GM10847 (cell line): ENCODE data around the gene SH3BGRL2.

Source experiments
- POLR2A ChIP-seq: IDR thresholded peaks from 2 replicates; pipeline ENCODE4 v1.6.1; 2011; ENCODE audit not compliant: insufficient read length; ENCODE audit errors: extremely low read depth

SH3BGRL2 gene

GRCh38 chr6:79630883-79631692 is at the start of gene SH3BGRL2:
TSS of gene SH3BGRL2 (plus strand) at chr6:79631329. CDS start at chr6:79631462, 133 bp downstream.
- no peak for TF ChIP-seq POLR2A

- no peak for TF ChIP-seq POLR2A
Measured at GRCh38 chr6:79584332-79584731, 46.8 kb upstream of the SH3BGRL2 start.

GRCh38 chr6:79586548-79586947 is 44.6 kb upstream of the SH3BGRL2 start:
- TF ChIP-seq POLR2A: no peak

- no peak for TF ChIP-seq POLR2A
Measured at GRCh38 chr6:79589701-79590100, 41.4 kb upstream of the SH3BGRL2 start.

- TF ChIP-seq POLR2A: no peak
Measured at GRCh38 chr6:79597155-79597554, 34.0 kb upstream of the SH3BGRL2 start.

GRCh38 chr6:79598012-79598411 is 33.1 kb upstream of the SH3BGRL2 start:
- TF ChIP-seq POLR2A: no peak

GRCh38 chr6:79599725-79600259 is 31.3 kb upstream of the SH3BGRL2 start:
- no peak for TF ChIP-seq POLR2A

GRCh38 chr6:79600313-79600712 is 30.8 kb upstream of the SH3BGRL2 start:
- no peak for TF ChIP-seq POLR2A

- TF ChIP-seq POLR2A: no peak
Measured at GRCh38 chr6:79600812-79601609, 30.1 kb upstream of the SH3BGRL2 start.

- TF ChIP-seq POLR2A: no peak
Measured at GRCh38 chr6:79602859-79603258, 28.3 kb upstream of the SH3BGRL2 start.

- no peak for TF ChIP-seq POLR2A
Measured at GRCh38 chr6:79604583-79605037, 26.5 kb upstream of the SH3BGRL2 start.

- TF ChIP-seq POLR2A: no peak
Measured at GRCh38 chr6:79605061-79605460, 26.1 kb upstream of the SH3BGRL2 start.

- no peak for TF ChIP-seq POLR2A
Measured at GRCh38 chr6:79605968-79606764, 25.0 kb upstream of the SH3BGRL2 start.

GRCh38 chr6:79607000-79607399 is 24.1 kb upstream of the SH3BGRL2 start:
- TF ChIP-seq POLR2A: no peak

GRCh38 chr6:79608334-79609224 is 22.6 kb upstream of the SH3BGRL2 start:
- TF ChIP-seq POLR2A: no peak

- no peak for TF ChIP-seq POLR2A
Measured at GRCh38 chr6:79609225-79609595, 21.9 kb upstream of the SH3BGRL2 start.
